NCI-H2081 treated with DMSO at 0.1 percent for 48 hours (cell line): ENCODE results near the gene RER1.

Experiments used
- DNase-seq: peaks from one replicate; lab custom pipeline; 2025; lab: John Stamatoyannopoulos, UW

RER1 gene

DNA sequence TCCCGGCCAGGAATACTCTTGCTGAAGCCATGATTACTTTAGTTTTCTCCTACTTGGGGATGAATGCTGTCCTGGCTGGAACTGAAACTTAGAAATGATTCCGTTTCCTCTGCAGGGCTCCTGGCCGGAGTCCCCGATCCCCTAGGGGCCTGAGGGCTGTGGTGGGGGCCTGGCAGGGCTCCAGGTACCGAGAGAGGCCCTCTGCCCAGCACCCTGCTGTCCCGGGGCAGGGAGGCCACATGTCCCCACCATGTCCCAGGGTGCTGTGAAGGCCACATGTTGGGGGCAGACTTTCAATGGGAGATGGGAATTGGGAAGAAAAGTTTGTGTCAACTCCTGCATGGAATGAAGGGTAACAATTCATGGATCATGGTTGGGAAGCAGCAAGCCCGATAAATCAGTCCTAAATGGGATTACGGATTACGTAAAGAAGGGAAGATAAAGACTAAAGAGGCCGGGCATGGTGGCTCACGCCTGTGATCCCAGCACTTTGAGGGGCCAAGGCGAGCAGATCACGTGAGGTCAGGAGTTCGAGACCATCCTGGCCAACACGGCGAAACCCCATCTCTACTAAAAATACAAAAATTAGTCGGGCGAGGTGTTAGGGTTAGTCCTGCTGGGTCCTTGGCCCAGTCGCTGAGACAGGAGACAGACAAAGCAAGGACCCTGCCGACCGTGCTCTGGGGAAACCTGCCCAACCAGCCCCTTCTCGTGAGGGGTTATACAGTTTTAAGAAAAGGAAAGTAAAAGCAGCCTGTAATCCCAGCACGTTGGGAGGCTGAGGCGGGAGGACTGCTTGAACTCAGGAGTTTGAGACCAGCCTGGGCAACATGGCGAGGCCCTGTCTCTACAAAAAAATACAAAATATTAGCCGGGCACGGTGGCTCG is 37.8 kb upstream of the RER1 start:
- DNase-seq, result no peak

DNA sequence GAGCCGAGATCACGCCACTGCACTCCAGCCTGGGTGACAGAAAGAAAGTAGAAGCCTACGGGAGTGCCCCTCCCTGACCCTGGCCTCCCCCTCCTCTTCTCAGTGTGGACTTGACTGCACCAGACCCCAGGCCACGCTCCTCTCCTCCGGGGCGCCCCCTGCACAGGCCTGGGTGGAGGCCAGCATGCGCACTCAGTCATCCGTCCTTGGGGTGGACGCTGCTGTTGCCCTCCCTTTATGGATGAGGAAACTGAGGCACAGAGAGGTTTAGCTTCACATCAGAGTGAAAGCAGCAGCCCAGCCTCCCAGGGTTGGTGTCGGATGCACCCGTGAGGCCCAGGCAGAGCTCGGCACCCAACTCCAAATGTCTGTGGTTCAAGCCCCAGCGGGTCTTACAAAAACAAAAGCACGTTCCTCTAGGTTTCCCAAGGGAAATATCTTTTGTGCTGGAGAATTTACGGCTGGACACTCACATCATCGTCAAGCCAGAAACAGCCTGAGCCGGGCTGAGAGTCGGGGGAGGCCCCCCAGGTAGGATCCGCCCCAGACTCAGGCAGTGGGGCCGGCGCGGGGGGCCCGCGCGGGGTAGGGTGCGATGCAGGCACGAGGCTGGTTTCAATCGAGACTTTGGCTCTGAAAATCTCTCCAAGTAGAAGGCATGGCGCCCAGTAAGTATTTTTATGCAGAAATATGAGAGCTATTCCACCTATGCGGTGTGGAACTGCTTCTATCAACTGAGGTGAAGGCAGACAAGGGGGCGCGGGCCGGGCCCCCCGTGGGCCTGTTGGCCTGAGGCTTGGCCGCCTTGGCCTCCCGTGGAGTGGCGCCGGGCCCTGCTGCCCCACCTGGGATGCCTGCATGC is 36.9 kb upstream of the RER1 start:
- no peak for DNase-seq

DNA sequence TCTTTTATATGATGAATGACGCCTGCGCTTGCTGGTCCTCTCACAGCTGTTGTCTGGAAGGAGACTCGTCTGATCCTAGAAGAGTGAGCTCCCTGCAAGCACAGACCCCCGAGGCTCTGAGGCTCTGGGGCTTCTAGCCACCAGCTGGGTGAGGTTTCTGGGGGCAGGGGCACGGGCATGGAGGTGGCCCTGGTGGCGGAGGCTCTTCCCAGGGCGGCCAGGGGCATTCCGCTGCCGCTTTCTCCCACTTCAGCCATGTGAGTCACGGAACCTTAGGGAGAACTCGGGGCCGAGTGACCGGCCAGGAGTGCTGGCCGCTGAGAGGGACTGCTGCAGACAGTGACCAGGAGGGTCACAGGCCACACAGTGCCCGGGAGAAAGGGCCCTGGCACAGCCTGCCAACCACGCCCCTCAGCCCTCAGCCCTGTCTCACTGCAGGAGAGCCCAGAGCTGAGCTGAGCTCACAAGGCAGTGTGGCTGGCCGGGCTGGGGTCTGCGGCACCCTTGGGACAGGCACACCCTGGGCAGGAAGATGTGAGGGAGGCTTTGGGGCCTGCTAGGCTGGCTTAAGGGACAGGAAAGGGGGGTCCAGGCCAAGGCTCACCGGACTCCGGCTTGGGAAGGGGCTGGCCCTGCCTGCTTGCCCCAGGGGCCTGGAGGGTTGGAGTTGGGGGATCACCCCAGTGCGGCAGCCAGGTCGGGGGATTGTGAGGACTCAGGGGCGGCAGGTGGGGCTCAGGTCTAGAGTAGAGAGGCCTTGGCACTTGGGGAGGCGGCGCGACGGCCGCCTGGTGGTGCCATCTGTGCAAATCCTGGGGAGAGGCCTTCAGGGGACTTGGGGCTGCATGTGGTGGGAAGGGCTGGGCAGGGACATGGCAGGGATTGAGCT is 36.0 kb upstream of the RER1 start:
- no peak for DNase-seq

DNA sequence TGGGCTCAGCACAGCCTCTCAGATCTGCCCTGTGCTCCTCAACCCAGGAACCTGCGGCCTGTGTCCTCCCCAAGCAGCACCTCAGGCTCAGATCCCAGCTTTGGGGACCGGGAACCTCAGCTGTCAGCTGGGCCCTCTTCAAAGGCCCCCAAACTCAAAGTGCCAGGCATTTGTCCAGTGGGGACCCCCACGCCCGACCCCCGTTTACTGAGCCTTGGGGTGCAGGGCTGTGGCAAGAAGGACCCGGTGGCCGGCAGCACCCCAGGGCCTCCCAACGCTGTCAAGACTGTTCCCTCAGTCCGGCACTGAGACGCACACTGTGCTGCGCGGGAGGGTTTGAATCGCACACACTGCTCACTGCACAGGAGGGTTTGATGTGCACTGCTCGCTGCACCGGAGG is 35.2 kb upstream of the RER1 start:
- no peak for DNase-seq

DNA sequence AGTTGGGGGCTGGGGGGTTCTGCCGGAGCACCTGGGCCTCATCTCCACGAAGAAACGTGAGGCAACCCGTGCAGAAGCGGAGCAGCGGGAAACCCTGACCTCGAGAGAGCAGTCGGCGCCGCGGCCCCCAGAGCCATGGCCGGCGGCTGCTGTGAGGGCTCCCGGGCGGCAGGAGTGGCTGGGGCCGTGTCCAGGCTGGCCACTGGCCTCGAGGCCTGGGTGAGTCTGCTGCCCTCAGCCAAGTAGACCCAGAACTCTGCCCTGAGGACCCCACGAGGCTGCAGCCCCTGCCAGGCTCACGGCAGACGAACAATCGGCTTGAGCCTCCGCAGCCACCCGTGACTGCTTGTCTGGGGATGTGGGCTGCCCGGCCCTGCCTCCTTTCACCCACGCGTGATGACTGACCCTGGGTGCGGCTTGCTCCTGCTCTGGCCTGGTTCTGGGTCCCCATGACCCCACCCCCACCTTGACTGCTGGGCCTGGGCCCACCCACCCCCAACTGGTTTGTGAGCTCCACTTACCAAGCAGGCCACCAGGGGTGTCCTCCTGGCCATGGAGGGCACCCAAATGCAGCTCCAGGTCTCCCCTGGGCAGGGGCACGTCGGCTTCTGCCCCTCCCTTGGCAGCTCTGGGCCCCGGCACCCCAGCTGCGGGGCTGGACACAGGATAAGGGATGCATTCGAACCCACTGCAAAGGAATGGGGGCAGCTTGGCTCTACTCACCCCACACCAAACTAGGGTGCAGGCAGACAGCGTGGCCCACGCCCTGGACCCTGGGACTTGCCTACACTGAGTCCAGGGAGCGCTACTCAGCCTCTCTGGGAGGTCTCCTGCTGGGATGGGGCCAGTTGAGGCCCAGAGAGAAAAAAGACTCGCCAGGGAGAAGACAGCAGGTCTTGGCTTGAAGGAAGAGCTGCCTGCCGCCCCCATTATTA is 34.5 kb upstream of the RER1 start:
- no peak for DNase-seq

DNA sequence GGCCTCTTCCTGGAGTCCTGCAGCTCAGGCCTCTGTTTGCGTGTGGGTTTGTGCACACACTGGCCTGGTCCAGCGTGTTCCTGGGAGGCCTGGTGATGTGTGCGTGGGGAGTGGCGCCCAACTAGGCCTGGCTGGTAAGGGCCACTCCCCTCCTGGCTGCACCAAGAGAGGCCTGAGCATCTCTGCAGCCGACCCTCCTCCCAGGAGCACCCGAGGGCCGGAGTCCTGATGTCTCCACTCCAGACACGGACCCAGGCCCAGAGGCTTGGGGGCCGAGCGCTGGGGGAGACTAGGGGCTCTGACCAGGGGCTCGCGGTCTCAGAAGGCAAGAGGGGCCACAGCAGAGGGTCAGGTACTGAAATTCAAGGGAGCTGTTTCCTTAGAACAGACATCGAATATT is 33.6 kb upstream of the RER1 start:
- DNase-seq, result no peak

DNA sequence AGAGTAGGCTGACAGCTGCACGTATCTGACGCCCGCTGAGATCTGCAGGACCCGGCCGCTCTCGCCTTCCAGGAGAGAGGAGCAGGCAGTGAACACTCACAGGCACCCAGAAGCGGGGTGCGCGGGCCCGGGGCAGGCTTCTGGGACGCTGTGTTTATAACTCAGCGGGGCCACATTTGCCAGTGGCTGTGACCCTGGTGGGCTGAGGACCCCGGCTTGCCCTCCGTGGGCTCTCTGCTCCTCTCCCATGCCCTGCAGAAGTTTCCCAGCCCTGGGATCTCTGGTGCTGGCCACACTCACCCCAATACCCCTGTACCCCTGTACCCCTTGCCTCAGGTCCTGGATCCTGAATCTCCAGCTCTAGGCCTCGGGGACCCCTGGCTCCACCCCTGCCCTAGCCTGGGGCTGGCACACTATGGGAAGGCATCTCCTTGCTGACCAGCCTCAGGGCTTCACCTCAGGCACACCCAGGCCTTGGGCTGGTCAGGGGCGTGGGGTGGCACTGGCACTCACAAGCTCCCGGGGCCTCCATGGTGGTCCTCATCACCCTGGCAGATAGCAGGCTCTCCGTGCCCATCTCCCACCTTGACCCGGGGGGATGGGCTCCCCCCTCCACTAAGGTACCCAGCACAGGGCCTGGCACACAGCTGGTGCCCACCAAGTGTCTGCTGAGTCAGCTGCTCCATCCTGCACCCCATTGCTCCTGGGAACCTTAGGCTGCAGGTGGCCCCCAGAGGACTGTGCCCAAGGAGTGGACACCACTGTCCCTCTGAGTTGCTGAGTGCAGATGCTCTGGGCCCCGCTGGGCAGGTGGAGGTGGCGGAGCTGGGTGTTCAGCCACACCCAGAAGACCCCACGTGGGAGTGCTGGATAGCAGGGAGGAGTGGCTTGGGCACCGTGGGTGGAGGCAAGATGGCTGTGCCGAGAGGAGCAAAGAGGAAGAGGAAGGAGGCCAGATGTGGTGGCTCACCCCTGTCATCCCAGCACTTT is 32.7 kb upstream of the RER1 start:
- no peak for DNase-seq

DNA sequence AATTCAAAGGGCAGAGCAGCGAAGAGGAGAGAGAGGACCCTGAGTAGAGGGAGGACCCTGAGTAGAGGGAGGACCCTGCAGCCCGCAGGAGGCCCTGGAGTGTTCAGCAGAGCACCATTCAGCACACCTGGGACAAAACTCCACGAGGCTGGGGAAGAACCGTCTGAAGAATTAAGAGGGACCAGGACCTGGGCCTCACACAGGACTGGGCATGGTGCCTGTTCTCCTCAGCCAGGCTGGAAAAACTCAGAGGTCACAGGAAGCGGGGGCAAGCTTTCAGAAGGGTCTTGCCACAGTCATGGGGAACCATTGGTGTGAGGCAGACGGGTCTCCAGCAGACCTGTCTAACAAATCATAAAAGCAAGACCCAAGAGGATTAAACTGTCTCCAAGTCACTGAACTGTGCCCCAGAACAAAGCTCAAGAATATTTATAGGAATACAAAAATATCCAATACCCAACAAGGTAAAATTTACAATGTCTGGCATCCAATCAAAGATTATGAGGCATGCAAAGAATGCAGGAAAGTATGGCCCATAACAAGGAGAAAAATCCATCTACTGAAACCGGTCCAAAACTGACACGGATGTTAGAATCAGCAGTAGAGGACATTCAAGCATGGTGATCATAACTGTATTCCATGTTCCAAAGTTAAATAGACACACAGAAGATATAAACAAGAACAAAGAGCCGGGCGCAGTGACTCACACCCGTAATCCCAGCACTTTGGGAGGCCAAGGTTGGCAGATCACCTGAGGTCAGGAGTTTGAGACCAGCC is 30.9 kb upstream of the RER1 start:
- no peak for DNase-seq

DNA sequence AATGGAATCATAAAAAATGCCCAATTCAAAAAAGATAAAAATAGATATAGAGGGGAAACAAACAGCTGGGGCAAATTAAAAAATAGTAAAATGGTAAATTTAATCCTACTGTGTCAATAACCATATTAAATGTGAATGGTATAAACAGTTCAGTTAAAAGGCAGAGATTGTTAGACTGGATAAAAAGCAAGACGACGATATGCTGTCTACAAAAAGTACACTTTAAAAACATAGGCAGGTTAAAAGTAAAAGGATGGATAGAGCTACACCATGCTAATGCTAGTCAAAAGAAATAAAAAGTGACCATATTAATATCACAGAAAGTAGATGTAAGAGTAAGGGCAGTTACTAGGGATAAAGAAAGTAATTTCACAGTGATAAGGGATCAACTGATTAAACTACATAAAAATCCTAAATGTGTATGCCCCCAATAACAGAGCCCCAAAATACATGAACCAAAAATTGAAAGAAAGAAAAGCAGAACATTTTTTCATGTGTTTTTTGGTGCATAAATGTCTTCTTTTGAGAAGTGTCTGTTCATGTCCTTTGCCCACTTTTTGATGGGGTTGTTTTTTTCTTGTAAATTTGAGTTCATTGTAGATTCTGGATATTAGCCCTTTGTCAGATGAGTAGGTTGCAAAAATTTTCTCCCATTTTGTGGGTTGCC is 27.7 kb upstream of the RER1 start:
- DNase-seq, result no peak

DNA sequence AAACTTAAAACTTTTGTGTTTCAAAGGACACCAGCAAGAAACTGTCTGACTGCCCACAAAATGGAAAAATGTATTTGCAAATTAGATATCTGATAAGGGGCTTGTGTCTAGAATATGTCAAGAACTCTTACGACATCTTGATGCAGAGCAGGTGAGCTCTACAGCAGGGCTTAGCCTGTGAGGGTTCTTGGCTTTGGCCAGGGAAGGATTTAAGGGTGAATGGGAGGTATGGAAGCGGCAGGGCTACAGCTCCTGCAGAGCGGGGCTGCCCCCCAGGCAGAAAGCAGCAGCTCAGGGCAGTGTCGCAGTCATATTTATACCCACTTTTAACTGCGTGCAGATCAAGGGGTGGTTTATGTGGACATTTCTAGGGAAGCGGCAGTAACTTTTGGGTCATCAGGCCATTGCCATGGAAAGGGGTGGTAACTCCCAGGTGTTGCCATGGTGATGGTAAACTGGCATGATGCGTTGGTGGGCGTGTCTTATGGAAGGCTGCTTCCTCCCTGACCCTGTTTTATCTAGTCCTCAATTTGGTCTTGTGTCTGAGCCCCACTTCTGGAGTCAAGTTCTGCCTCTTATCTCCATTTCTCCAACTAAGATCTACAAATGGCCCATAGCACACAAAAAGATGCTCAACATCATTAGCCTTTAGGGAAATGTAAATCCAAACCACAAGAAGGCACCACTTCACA is 23.4 kb upstream of the RER1 start:
- DNase-seq, result no peak

DNA sequence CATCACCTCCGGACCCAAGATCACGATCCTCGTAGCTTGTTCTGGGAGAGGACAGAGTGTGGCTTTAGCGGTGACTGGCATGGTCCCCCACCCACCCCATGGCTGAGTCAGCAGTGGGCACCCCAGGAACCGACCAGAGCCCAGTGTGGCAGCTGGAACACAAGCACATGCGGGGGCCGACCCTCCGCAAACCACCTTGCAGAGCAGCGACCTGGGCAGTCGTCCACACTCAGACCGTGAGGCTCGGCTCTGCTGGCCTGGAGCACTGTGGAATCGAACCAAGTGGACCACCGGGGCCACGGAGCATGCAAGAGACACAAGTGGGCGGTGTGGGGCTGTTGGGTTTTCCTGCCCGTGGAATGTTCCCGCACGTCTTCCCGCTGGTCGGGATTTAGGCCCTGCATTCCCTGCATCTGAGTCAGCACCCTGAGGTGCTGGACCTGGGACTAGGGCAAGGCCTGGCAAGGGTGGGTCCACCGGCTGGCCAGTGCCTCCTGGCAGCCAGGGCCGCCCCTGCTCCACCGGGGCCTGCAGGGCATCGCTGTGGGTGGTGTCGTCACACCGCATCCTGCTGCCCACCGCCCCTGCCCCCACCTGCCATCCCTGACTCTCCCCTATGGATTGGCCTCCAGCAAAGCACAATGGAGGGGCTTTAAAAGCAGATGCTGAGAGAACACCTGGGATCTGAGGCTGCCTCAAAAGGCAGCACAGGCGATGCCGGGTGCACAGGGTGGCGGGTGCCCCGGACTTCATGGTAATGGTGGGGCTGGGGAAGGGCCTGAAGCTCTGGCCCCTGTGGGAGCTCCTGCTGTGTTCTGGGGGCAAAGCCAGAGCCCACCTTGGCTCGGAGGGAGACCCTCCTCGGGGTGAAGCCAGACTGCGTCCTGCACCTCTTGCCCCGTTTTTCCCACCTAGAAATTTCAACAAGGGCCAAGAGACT is 18.8 kb upstream of the RER1 start:
- DNase-seq, result no peak

DNA sequence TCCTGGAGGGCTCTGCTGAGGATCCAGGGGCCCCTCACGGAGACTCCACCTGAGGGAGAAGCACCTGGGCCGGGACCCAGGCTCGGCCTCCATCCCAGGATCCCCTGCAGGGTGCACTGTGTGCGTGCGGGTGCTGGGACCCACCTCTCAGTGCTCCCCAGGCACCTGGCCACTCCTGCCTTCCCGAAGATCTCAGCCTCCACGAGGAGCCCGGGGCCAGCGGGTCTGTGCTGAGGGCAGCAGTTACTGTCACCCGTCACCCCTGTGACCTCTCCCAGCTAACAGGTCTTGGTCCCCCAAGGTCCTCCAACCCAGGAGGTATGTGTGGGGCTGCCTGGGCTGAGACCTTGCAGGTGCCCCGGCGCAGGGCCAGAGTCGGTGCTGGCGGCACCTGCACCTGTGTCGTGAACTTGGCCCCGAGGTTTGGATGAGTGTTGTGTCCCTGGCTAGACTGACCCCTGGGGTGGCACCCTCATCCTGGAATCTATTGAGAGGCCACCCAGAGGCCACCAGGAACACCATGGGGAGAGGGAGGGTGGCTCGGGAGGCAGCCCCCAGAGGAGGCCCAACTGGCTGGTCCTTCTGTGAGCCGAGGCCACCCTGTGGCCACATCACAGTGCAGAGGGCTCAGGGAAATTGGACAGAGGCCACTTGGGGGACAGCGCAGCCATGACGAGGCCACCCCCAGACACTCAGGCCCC is 17.9 kb upstream of the RER1 start:
- no peak for DNase-seq

DNA sequence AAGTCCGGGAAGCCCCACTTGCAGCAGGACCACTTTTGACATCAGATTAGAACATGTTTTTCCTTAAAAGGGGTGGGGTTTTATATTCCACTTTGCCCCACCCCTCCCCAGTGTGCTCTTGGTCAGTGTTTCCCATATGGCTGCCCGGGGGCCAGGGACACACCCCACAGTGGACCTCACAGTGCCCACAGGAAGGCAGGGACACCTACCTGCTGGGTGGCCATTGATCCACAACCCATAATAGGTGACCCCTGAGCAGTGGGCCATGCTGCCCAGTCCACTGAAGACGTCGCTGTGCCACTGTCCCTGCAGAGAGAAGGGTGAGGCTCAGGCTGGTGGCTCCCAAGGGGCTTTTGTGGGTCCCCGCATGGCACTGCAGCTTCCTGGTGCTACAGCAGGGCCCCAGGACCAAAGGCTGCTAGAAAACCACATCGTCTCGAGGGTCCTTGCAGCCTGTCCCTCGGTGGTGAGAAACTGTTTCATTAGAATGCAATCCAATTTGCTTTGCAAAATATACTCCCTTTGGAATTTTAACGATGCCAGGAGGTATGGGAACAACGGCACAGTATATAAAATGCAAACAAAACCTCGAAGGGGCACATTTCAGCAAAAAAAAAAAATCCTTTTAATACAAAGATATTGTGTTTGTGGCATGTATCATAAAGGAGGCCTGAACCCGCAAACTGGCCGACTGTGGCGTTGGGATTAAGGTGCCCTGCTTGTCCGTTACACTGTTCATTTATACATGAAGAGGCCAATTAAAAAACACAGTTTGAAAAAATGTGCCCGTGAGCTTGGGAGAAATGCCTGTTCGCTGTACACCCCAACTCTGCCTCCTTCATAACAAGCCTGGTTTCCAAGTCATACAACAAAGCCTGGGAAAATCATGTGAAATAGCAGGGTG is 17.1 kb upstream of the RER1 start:
- DNase-seq, result no peak

DNA sequence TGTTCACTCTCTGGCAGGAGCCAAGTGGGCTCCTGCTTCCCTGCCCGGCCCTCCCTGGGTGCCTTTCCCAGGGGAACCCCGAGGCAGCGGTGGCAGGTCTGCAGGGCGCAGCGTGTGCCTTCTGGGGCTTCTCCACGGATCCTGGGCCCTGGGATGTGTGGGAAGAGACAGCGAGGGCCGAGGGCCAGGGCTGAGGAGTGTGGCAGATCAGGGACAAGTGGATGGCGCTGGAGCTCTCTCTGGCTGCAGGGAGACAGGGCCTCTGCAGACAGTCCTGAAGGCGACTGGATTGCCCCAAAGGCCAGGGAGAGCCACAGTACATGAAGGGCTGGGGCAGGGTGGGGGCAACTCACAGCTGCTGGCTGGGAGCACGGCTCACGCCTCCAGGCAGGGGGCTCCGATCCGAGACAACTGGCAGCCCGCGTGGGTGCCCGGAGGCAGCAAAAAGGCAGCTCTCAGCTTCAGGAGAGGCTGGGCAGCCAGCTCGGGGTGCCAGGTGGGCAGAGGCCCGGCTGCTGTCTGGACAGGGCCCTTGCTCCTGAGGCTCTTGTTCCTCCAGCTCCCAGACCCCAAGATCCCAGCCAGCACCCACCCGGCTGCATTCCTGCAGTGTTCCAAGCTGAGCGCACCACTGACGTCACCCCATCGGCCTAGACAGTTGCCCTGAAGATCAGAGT is 16.3 kb upstream of the RER1 start:
- DNase-seq, result no peak

DNA sequence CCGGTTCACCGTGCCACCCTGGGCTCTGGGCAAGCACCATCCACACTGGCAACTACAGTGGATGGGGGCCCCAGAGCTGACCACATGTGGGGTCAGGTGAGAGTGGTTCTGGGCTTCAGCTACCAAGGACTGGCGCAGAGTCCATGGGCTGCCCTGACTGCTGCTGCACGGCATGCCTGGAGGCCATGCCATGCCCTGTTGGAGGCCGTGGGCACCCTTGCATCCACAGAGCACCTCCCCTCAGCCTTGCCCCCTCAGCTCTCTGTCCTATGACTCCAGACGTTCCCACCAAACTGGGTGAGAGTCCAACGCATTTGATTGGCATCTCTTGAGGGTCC is 15.7 kb upstream of the RER1 start:
- no peak for DNase-seq
